Stimulated activated CD8-positive, alpha-beta memory T cell treated with anti-CD3 and anti-CD28 coated beads, Interleukin-7, amount 100 ng/mL, for 1 hour (primary cell): ENCODE results near the gene RD3L.
"Not testable (repeated sequence)": the region's sequence is repeated elsewhere in the genome, so short reads cannot be mapped to it uniquely, and the experiment has no call there.

Source experiments
- DNase-seq, 2 donors: peaks; one replicate each; pipeline ENCODE4 v3.0.0-alpha.2; 2020; ENCODE audit warnings: low read depth in 2 of 2

RD3L gene

DNA sequence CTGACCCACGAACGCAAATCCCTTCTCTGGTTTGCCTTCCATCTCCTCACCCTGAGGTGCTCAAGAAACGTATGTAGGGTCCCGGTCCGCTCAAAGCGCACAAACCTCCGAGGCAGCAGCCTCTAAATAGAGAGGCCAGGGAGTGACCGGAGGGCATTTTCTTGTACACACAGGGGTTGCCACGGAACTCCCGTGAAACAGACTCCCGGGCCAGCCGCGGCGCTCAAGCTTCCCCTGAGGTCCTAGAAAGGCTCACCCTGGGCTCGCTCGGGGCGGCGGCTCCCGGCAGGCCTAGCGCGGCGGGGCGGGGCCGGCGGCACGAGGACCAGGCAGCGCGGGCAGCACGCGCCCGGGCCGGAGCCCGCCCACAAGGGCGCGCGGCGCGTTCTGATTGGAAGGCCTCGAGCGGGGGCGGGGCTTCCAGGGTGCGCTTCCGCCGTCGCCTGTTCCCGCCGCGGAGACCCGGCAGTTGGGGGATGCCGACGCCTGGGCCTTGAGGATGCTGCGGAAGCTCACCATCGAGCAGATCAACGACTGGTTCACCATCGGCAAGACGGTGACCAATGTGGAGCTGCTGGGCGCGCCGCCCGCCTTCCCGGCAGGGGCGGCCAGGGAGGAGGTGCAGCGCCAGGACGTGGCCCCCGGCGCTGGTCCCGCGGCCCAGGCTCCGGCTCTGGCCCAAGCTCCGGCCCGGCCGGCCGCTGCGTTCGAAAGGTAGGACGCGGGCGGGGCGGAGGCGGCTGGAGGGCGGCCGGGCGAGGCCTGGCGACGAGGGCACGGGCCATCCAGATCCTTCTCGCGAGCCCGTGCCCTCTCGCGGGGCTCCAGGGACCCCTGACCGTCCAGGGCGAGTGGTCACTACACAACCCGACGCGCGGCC lies 14.1 kb downstream of the RD3L start, which contains the start of gene TDRD9:
TSS of gene TDRD9 (plus strand) at position 446 of the 880 bp plus-strand sequence. CDS start at position 500, 54 bp downstream.
- no peak for DNase-seq

DNA sequence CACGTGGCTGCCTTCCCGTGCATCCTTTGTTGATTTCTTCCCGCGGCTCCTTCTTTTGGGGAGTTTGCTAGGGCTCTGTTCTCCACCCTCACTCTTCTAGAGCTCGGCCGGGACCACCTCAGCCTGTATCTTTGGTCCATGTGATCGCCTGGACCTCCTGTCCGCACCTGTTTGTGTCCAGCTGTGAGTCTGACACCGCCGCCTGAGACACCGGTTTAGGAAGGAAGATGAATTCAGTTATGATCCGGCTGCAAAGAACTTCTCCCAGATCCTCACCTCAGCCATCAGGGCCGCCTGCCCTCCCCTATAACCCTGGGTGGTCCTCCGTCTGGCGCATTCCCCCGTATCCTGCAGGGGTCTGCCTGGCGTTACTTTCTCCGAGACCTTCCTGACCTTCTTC lies 14.8 kb downstream of the RD3L start:
- DNase-seq, result no peak

DNA sequence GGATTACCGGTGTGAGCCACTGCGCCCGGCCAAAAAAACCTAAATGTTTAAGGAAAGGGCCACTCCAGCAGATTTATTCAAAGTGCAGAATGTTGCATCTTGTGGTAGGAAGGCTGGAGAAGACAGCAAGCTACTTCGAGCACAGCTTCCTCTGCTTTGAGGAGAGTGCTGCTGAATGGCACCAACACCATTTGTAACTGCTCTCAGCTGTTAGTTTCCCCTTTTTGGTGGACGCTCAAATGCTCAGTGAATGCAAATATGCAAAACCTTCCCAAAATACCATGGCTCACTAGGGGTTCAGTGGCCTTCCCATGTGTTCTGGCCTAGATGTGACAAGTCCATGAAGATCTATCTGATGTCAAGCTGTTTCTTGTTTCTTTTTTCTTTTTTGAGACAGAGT lies 17.0 kb downstream of the RD3L start:
- no peak for DNase-seq

DNA sequence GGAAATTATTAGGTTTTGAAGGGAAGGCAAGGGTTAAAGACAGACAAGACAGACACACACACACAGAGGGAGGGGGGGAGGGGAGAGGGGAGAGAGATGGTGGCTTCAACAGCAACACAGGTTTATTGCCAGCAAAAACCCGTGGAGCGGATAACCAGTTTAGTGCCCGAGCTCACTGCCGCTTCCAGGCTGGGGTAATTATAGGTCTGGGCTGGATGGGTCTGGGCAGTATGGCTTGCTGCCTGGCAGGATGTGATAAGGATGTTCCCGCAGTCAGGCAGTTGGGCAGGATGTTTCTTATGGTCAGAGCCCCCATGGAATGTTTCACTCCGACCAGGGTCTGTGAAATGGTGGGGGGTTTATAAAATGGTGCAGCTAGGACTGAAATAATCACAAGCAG lies 18.5 kb downstream of the RD3L start:
- DNase-seq, result no peak

- DNase-seq, result not testable (repeated sequence)
These were observed 20.5 kb downstream of the RD3L start for GRCh38 chr14:103921855-103922200.

DNA sequence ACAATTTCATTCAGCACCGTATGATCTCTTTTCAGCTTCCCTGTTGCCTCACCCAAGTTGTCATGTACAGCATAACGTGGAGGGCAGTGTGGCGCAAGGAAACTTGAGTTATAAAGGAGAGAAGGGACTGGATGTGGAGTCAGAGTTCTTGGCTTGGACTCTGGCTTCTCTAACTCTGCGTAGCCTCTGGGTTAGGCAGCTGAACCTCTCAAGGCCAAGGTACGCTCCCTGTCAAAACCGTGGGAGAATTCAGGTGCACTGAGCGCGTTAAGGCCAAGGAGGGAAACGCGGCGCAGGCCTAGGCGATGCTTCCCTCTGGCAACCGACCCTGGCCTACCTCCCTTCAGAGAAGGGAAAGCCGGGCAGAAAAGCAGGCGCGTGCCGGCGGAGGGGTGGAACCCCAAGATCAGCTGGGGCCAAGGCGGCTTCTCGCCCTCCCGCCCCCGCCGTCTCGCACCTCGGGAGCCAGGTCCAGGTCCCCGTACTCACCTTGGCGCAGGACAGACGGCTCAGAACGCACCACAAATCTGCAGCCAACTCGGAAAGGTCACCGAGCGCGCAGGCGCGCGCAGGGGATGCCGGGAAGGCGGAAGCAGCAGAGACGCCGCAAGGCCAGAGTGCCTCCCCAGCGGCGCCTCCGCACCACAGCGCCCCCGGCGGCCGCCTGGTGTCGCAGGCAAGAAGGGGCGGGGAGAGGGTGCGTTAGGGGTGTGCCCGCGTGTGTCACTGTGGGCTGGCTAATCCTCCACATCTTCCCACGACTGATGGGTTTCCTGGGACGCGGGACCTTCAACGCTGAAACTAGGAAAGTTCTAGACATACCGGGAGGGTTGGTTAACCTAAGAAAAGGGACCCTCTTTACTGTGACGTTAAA lies 21.1 kb downstream of the RD3L start:
- DNase-seq, result peak; percentile 89 to 91

GRCh38 chr14:103916636-103917262 lies 25.6 kb downstream of the RD3L start:
- DNase-seq, result no peak

DNA sequence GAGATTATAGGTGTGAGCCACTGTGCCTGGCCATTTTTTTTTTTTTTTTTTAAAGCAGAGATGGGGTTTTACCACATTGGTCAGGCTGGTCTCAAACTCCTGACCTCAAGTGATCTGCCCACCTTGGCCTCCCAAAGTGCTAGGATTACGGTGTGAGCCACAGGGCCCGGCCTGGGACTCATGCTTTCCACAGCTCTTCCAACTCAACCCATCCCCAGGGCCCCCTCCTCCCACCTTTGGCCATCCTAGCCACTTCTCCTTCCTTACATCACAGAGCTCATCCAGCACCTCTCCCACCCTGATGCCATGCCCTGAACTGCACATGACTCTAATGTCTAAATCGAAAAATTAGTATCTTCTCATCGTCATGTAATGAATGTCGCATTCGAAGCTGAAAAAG lies 26.7 kb downstream of the RD3L start:
- DNase-seq, result no peak

- DNase-seq, result no peak
These were observed 31.3 kb downstream of the RD3L start for GRCh38 chr14:103910984-103911383.

- peak; percentile 32 to 48 for DNase-seq
These were observed 31.9 kb downstream of the RD3L start for GRCh38 chr14:103910262-103910935.

GRCh38 chr14:103909531-103910261 lies 32.6 kb downstream of the RD3L start:
- no peak for DNase-seq

DNA sequence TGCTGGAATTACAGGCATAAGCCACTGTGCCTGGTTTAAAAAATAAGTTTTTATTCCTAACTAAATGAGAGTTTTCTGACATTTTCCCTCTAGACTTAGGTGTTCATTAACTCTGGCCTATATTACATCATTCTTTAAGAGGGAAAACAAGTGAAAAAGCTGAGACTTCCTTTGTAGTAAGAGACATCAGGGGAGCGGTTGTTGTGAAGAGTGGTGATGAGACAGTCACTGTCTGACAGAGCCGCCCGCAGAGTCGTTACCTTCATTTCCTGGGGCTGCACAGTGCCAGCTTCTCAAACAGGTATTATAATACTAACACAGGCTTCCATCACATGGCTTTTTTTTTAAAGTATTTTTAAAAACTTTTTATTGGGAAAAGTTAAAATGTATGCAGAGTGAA lies 33.7 kb downstream of the RD3L start:
- no peak for DNase-seq

DNA sequence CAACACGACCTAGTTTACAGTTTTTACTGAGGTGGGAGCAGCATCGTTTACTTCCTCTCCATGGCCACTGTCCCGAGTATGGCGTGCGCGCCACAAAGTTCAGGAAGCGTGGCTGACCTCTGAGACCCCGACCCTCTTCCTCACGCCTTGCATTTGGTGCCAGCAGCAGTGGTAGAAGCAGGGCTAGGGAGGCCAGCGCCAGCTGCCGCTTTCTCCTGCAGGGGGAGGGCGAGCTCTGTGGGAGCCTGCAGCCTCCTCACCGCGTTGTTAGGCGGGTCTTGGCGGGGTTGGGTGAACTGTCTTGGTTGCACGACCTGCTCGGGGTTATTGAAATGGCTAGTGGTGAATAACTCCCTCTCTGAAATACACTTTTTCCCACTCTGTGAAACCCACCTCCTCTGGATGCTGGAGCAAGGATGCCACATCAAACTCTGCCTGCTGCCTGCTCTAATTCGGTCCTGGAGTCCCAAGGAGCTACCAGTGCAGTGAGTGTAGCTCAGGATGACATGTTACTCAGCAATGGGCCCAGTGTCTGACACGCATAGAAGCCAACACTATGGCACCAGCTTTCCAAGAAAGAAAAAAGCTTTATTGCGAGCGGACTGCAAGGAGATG lies 36.4 kb downstream of the RD3L start:
- DNase-seq, result no peak

- no peak for DNase-seq
These were observed 37.7 kb downstream of the RD3L start for GRCh38 chr14:103904493-103905107.

GRCh38 chr14:103899833-103900232 lies 42.5 kb downstream of the RD3L start:
- no peak for DNase-seq

- DNase-seq, result no peak
These were observed 43.0 kb downstream of the RD3L start for GRCh38 chr14:103899316-103899715.

GRCh38 chr14:103898711-103899110 lies 43.6 kb downstream of the RD3L start:
- no peak for DNase-seq

DNA sequence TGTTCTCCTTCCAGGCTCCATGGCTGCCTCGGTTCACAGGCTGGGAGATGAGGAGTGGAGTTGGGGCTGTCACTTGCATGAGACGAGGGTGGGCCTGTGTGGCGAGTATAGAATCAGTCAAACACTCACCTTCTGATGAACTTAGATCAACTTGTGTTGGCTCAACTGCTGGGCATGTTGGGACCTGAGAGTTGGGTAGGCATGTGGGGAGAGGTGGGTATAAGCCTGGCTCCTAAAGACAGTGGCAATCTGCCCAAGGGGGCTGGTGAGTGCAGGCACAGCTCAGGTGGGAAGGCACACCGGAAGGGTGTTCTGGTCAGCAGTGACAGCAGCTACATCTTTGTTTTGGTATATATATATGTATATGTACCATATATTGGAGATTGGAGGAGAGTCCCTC lies 44.1 kb downstream of the RD3L start:
- DNase-seq, result no peak

DNA sequence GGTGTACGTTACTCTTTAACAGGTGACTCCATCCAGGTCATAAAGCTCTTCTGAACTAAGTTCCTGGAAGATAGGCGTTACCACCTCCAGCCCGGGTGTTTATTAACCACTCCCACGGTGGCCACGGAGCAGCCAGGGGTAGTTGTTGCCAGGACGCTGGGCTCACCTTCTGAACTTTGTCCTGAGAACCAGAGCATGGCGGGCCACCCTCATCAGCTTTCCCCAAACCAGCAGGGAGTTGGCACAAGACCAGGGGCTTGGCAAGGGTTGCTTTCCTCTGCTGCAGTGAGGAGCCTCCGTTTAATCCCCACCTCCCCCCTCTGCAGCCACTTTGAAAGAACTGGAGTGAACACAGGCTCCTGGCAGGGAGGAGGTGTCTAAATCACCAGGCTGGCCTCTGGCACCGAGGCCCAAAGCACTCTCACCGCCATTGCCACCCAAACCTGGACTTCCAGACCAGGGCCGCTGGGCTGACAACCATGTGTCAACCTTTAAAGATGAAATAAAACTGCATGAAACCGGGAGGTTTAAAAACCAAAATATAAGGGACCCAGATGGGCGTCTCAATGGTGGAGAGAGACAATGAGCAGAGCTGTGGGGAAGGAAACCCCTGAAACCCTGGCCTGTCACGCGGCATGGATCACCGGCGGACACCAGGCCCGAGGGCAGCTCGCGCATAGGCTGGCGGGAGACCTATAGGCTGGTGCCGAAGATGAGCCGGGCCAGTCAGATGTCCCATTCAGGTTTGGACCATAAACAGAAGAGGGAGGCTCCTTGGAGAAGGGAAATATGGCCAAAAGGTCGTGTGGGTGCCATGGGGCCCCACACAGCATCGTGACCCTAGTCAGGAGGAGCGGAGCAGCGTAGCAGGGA lies 45.0 kb downstream of the RD3L start:
- no peak for DNase-seq
